Activated CD8-positive, alpha-beta memory T cell treated with anti-CD3 and anti-CD28 coated beads, Interleukin-2, amount 50 U/mL, for 24 hours (primary cell): ENCODE measurements around the gene PITPNC1.
A peak's percentile ranks its signal among the peaks of the same experiment; 100 is the strongest.
"Not testable (repeated sequence)": the region's sequence is repeated elsewhere in the genome, so short reads cannot be mapped to it uniquely, and the experiment has no call there.

Experiments used
- DNase-seq: peaks from one replicate; pipeline ENCODE4 v3.0.0-alpha.2; 2020; ENCODE audit errors: extremely low read depth

The PITPNC1 gene

GRCh38 chr17:67461228-67461780 is 84.2 kb downstream of the PITPNC1 start:
- no peak for DNase-seq

DNA sequence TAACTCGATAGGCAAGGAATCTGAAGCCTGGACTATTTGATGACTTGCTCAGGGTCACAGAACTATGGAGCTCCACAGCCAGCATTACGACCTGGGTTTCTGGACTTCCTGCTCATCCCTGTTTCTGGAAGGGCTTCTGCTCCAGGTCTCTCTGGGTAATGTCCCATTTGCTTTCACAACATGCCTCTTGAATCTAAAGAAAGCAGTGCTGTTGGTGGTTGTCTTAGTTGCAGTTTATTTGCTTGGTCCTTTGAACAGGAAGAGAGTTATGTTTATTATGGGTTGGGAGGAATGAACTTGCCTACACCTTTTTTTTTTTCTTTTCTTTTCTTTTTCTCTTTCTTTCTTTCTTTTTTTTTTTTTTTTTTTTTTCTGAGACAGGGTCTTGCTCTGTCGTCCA is 84.8 kb downstream of the PITPNC1 start:
- no peak for DNase-seq

DNA sequence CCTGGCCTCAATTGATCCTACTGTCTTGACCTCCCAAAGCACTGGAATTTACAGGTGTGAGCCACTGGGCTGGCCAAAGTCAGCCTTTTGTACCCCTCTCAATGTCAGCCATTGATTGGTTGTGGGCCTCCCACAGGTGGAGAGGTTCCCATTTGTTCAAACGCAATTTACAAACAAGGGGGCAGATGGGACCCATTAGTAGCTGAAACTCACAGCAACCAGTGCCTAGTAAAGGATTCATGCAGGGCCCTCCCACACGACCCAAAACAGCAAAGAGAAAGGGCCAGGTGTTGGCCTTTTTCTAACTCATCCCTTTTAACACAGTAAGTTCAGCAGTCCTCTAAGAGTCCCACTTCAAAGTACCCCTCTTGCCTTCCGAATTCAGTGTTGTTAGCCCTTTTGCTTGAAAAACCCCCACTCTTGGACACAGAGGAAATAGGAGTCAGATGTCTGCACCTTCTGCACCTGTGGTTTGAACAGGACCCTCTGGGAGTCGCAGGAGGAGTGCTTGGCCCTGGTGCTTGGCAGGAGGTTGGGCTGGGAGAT is 89.2 kb downstream of the PITPNC1 start:
- DNase-seq: no peak

- DNase-seq: no peak
These were observed 90.7 kb downstream of the PITPNC1 start for GRCh38 chr17:67467500-67468455.

GRCh38 chr17:67469208-67469980 is 92.3 kb downstream of the PITPNC1 start:
- DNase-seq: no peak

DNA sequence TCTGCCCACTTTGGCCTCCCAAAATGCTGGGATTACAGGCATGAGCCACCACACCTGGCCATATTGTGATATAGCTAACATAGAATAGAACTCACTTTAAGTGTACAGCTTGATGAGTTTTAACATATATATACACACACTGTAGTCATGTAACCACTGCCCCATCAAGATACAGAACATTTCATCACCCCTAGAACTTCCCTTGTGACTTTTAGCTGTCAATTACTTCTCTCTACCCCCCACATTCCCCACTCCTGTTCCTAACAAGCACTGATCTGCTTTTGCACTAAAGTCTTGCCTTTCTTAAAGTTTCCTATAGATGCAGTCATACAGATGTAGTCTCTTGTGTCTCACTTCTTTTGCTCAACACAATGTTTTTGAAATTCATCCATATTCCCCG is 93.1 kb downstream of the PITPNC1 start:
- DNase-seq: no peak

GRCh38 chr17:67471118-67471517 is 94.0 kb downstream of the PITPNC1 start:
- no peak for DNase-seq

- DNase-seq: not testable (repeated sequence)
These were observed 95.5 kb downstream of the PITPNC1 start for GRCh38 chr17:67472606-67473005.

- no peak for DNase-seq
These were observed 97.1 kb downstream of the PITPNC1 start for GRCh38 chr17:67474081-67474661.

GRCh38 chr17:67475161-67475937 is 98.3 kb downstream of the PITPNC1 start:
- DNase-seq: peak; percentile 64

- DNase-seq: no peak
These were observed 99.8 kb downstream of the PITPNC1 start for GRCh38 chr17:67476787-67477335.

- peak; percentile 12 for DNase-seq
These were observed 100.6 kb downstream of the PITPNC1 start for GRCh38 chr17:67477687-67478086.

DNA sequence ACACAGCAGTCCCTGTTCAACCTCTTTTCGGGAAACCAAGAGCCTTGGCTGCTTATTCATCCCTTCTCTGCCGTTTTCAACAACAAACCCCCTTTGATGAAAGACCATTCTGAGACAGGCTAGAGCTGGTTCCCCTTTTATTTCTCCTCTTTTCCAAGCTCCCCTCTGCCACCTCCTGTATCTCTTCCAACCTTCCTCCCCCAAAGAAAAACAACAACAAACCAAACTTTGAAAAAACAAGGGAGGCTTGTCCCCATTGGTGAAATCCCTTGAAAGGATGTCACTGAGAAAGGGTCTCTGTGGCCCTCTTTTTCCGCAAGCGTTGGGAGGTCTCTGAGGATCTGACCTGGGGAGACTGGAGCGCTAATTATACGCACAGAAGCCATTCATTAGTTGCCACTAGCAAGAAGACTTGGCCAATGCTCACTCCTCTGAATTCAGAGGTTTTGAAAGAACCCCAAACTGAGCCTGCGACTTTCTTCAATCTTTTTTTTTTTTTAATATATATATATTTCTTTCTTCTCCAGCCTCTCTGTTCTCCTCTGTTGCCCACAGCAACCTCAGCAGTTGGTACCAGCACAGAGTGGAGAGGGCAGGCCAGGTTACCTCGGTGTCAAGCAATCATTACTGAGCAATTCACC is 101.4 kb downstream of the PITPNC1 start:
- no peak for DNase-seq

DNA sequence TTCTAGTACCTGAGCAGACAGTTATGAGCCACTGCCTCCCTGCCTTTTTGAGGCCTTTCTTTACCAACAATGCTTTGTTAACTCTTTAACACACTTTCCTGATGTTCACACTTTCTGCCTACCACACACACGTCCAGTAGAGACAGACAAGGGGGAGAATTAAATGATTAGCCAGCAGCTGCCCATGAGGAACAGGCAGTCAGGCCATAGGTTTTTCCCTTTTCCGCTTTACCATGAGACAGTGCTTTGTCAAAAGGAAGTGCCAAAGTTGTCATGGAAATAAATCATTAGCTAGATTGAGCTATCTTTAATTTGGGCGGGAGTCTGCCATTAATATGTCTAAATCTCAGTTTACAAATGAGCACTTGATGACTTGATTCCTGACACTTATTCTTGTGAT is 102.1 kb downstream of the PITPNC1 start:
- no peak for DNase-seq

- not testable (repeated sequence) for DNase-seq
These were observed 103.9 kb downstream of the PITPNC1 start for GRCh38 chr17:67480959-67481358.

DNA sequence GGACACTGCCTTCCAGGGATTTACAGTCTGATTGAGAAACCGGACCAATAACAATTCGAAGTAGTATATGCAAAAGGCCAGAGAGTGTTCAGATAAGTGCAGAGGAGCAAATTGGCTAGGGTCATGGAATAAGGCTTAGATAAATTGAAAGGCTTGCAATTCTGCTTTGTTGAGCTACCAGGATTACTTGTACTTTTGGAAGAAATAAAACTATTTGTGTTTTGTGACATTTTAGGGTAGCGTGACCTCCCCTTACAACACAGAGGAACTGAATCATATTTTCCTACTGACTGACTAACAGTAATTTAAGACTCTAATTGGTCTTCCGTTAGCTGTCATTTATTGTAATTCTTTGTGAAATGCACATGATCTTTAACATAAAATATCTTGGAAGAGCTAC is 104.7 kb downstream of the PITPNC1 start:
- DNase-seq: no peak

GRCh38 chr17:67482764-67483163 is 105.7 kb downstream of the PITPNC1 start:
- no peak for DNase-seq

GRCh38 chr17:67484261-67484660 is 107.2 kb downstream of the PITPNC1 start:
- DNase-seq: no peak

DNA sequence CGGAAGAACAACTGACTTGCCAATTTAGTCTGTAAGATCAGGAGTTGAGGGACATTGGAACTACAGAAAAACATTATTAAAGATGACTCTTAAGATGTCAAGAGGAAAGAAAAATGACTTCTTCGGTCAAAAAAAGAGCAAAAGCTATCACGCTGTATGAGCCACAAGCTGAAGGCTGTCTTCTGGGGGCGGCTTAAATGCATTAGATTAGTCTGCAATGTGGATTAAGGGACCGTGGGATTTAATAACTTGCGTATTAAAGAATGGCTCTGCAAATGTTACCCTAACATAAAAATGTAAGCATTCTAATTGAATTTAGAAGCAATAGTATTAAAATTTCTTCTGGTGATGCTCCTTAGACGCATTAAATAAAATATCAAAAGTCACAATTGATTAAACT is 108.6 kb downstream of the PITPNC1 start:
- DNase-seq: no peak

DNA sequence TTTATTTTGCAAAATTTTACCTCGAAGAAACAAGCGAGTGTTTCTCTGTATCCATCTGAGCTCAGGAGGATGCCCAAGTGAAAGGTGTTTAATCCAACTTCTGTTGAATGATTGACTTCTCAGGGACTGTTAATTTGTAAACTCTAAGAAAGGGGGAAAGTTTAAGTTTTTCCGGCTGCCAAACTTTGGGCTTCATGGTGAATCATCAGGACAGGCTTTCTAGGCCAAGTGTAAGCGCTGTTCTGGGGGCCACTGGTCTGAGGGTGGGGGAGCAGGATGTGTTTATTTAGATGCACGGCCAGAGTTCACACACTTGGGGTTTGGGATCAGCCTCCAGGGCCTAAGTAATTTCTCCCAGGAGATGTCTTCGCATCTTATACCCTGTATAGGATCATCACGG is 110.4 kb downstream of the PITPNC1 start:
- no peak for DNase-seq
